GM21360 (cell line): Measurements from ENCODE around the gene NSUN4.
"Not testable (repeated sequence)": the region's sequence is repeated elsewhere in the genome, so short reads cannot be mapped to it uniquely, and the experiment has no call there.

Experiments used
- ATAC-seq: cut with Tn5 transposase; IDR thresholded peaks from one replicate; pipeline ENCODE4 v1.9.1; 2021; ENCODE audit warnings: mild to moderate bottlenecking, moderate library complexity; ENCODE audit not compliant: unreplicated experiment

Gene NSUN4

DNA sequence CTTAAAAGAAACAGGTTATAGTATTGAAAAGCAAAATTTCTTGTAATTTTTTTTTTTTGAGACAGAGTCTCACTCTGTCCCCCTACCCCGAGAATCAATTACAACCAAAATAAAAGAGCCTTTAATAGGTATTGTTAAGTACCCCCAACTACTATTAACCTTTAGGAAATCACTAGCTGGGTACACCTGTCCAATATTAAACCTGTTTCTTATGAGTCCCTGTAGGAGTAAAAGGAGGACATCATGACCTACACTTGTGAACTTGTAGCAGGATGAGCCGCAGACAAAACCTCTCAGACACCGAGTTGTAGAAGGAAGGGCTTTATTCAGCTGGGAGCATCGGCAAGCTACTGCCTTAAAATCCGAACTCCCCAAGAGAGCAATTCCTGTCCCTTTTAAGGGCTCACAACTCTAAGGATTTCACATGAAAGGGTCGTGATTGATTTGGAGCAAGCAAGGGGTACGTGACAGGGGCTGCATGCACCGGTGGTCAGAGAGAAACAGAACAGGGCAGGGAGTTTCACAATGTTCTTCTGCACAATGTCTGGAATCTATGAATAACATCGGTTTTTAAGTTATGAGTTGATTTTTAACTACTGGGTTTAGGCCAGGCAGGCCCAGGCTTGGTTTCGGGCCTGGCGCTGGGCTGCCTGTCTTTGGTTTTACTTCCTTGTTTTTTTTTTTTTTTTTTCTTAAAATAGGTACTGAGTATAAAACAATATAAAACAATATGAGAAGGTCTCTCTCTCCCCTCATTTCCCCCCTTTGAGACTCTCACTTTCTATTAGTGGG is 15.1 kb upstream of the NSUN4 start:
- ATAC-seq = not testable (repeated sequence)

- ATAC-seq = not testable (repeated sequence)
These were observed 12.4 kb upstream of the NSUN4 start for GRCh38 chr1:46328182-46328581.

DNA sequence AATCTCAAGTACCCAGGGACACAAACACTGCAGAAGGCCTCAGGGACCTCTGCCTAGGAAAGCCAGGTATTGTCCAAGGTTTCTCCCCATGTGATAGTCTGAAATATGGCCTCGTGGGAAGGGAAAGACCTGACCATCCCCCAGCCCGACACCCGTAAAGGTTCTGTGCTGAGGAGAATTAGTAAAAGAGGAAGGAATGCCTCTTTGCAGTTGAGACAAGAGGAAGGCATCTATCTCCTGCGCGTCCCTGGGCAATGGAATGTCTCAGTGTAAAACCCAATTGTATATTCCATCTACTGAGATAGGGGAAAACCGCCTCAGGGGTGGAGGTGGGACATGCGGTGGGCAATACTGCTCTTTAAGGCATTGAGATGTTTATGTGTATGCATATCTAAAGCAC is 10.8 kb upstream of the NSUN4 start:
- ATAC-seq = not testable (repeated sequence)

DNA sequence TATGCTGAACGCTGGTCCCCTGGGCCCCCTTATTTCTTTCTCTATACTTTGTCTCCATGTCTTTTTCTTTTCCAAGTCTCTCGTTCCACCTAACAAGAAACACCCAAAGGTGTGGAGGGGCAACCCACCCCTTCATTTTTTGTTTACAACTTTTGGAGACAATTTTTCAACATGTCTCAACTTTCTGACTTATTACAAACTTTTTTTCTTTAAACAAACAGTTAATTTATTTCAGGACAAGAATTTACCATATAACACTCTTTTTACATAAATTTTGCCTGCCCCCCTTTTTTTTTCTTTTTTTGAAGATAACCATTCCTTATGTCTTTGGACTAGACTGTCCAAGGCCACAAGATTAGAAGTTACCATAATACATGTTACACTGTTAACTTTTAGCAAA is 10.2 kb upstream of the NSUN4 start:
- not testable (repeated sequence) for ATAC-seq

DNA sequence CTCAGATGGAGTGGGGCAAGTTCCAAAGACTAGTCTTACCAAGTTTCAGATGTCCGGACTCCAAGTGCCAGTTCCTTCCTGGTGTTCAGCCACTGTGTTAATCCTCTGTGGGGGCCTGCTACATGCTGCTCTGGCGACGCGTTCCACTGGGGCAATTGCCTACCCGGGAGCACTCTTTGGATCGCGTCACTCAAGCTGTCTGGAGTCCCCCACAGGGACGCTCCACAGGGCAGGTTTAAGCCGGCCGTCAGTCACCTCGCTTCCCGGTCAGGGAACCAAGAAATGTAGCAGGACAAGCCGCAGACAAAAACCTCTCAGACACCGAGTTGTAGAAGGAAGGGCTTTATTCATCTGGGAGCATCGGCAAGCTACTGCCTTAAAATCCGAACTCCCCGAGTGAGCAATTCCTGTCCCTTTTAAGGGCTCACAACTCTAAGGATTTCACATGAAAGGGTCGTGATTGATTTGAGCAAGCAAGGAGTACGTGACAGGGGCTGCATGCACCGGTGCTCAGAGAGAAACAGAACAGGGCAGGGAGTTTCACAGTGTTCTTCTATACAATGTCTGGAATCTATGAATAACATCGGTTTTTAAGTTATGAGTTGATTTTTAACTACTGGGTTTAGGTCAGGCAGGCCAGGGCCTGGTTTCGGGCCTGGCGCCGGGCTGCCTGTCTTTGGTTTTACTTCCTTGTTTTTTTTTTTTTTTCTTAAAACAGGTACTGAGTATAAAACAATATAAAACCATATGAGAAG is 8.6 kb upstream of the NSUN4 start:
- ATAC-seq = not testable (repeated sequence)

DNA sequence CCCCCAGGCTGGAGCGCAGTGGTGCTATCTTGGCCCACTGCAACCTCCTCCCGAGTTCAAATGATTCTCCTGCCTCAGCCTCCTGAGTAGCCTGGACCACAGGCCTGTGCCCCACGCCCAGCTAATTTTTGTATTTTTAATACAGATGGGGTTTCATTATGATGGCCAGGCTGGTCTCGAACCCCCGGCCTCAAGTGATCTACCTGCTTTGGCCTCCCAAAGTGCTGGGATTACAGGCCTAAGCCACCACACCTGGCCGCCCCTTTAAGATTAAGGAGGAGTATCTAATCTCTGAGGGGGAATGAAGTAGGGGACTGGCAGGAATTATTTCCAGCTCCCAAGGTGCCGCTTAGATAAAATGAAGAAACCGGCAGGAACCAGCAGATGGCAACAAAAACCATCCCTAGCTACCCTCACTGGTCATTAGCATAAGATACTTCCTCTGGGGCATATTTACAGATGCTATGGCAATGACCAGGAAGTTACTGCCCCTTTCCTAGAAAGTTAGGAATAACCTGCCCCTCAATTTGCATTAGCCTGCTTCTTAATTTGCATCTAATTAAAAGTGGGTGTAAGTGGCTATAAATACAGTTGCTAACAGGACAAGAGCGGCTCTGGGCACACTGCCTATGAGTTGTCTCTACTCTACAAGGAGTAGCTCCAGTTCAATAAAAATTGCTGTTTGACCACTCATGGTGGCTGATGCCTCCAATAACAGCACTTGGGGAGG is 7.1 kb upstream of the NSUN4 start:
- peak; percentile 43 for ATAC-seq

DNA sequence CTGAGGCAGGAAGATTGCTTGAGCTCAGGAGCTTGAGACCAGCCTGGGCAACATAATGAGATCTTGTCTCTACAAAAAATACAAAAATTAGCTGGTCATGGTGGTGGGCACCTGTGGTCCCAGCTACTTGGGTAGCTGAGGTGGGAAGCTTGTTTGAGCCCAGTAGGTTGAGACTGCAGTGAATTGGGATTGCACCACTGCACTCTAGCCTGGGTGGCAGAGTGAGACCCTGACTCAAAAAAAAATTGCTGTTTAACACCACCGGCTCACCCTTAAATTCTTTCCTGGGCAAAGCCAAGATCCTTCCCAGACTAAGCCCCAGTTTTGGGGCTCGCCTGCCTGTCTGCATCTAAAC is 6.6 kb upstream of the NSUN4 start:
- peak; percentile 5 for ATAC-seq

- no peak for ATAC-seq
These were observed 5.5 kb upstream of the NSUN4 start for GRCh38 chr1:46335081-46335480.

DNA sequence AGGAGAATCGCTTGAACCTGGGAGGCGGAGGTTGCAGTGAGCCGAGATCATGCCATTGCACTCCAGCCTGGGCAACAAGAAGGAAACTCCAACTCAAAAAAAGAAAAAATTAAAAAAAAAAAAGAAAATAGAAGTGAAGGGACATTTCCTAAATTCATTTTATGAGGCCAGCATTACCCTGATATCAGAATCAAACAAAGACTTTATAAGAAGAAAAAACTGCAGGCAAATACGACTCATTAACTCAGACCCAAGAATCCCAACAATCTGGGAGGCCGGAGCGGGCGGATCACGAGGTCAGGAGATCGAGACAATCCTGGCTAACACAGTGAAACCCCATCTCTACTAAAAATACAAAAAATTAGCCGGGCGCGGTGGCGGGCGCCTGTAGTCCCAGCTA is 3.2 kb upstream of the NSUN4 start:
- not testable (repeated sequence) for ATAC-seq

DNA sequence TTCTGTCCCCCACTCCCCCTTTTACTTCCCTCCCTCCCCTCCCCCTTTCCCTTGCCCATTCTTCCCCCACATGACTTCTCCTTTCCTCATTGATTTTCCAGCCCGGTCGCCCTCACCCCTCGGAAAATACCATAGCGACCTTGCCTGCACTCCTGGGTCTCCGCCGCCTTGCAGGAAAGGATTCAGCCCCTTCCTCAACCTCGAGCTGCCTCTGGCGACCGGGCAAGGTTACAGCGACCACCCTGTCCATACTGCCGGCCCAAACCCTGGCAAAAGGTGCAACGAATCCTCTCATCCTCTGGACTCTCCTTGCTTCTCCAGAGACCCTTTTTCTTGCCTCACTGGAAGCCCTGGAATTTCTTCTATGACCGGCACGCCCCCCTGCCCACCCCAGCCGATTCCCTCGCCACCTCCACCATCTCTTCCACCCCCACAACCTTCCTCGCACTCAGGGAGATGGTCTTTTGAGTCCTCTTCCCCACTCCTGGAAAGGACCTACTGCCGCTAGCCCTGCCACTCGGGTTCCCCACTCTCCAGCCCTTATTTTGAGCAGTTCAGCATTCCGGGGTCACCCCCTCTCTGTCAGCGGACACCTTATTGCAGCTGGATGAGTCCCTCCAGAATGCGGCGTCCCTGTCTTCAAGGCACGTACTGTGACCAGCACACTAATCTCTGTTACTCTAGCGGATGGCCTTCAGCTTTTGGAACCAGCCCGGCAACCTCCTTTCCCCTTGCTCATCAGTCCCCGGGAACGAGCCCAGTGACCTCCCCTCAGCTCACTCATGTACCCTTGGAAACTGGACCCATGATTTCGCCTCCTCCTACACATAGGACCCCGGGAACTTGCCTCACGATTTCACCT is 846 bp downstream of the NSUN4 start:
- ATAC-seq = no peak

DNA sequence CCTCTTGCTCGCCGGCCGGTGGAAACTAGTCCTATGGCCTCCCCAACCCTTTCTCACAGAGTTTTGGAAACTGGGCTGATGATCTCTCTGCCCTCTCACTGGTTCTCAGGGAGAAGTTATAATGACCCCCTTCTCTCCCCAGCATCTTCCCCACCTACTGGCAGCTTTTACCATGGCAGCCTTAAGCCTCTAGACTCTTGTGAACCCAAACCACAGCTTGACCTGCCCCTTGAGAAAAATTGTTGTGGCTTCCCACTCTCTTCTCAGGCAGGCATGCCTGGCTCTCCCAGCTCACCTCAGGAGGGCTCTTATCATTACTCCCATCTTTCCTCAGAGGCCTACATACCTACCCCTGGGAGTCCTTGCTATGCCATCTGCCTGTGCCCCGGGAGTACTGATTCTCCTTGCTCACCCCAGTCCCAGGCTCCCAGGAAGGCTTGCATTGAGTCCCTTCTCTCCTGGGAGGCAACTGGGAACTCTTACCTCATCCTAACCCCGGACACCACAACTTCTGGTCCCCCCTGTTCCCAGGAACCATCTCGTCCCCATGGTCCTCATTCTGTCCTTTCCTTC is 1.6 kb downstream of the NSUN4 start:
- ATAC-seq = no peak

- ATAC-seq = no peak
These were observed 2.2 kb downstream of the NSUN4 start for GRCh38 chr1:46342677-46343350.

GRCh38 chr1:46343351-46343695 is 2.7 kb downstream of the NSUN4 start:
- ATAC-seq = no peak

DNA sequence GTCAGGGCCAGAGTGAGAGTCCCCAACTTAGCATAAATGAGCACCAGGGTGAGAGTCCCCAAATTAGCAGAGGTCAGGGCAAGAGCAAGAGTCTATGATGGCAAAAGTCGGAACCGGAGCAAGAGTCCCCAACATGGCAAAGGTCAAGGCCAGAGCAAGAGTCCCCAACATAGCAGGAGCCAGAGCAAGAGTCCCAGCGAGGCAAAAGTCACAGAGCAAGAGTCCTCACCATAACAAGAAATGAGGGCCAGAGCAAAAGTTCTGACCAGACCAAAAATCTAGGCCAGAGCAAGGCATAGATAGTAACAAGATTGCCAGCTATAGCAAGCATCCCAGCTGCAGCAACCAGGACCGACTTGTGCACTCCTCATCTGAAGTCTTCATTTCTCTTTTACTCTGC is 3.1 kb downstream of the NSUN4 start:
- ATAC-seq = no peak

GRCh38 chr1:46344481-46344880 is 3.9 kb downstream of the NSUN4 start:
- ATAC-seq = no peak

DNA sequence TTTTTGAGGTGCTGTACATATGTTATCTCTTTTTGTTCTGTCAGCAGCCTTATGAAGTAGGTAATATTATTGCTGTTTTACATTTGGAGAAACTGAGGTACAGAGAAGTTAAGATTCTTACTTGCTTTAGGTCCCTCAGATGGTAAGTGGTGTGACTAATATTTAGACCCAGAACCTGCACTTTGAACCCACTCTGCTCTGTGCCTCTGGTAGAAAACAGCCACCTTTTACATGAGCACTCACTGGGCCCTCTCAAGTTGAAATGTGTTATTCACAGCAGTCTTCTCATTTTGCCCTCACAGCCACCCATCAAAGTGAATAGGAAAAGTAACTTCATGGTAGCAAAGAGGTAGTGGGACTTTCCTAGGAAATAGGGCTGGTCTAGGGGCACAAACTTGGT is 4.7 kb downstream of the NSUN4 start:
- ATAC-seq = no peak

GRCh38 chr1:46352363-46352762 is 11.8 kb downstream of the NSUN4 start:
- ATAC-seq = no peak

DNA sequence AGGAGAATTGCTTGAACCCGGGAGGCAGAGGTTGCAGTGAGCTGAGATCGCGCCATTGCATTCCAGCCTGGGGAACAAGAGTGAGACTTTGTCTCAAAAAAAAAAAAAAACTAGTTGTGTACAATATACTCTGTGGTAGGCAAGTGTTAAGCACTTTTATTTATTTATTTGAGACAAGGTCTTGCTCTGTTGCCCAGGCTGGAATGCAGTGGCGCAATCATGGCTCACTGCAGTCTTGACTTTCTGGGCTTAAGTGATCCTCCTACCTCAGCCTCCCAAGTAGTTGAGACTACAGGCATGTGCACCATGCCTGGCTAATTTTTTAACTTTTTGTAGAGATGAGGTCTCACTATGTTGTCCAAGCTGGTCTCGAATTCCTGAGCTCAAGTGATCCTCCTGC is 15.3 kb downstream of the NSUN4 start:
- ATAC-seq = not testable (repeated sequence)

- no peak for ATAC-seq
These were observed 21.6 kb downstream of the NSUN4 start for GRCh38 chr1:46362158-46362557.

DNA sequence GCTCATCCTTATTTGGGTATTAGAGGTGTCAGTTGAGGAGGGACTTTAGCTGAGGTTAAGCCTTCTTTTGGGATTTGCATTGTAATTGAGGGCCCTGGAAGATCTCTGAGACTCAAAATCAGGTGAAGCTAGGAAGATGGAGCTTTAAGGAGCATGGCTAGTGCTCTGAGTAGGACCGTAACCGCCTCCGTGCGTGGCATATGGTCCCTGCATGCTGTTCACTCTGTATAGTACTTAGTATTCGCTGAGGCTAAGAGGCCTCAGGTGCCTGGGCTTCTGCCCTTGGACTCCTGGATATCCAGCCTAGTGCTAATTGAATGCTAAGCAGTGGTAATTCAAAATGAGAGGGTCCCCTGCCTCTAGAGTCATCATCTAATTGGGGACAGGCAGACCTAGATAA is 22.5 kb downstream of the NSUN4 start:
- no peak for ATAC-seq
